Panc1 (cell line): ENCODE data around the gene FBXO24. TPM values are rescaled to one million over a fixed set of nuclear protein-coding genes. Genes with fewer than 3 reads are reported as not detected.

ENCODE experiments used
- ATAC-seq: fragments of 200-7000 bp; cut with Tn5 transposase; 2 replicates; pipeline ENCODE4 v1.9.1; 2020; ENCODE audit warnings: mild to moderate bottlenecking, moderate library complexity
- BruUV-seq: library from RNA; stranded (reverse); fragments of 400-500 nt; replicated peaks from 2 replicates; lab custom pipeline; 2021; lab: Mats Ljungman, UMichigan
- CTCF ChIA-PET: fragments of 300-600 bp; sonication (Branson Sonifier 250); formaldehyde crosslinking; loops from one replicate; lab custom pipeline; 2022; ENCODE audit warnings: antibody characterized with exemption; lab: Charles Lee
- POLR2A ChIA-PET: fragments of 300-600 bp; sonication (Branson Sonifier 250); formaldehyde crosslinking; loops from one replicate; lab custom pipeline; 2022; ENCODE audit warnings: antibody characterized with exemption; lab: Charles Lee
- DNase-seq: peaks from one replicate; pipeline ENCODE4 v3.0.0-alpha.2; 2010; ENCODE audit warnings: low read depth, low spot score
- H3K27ac ChIP-seq: 2 replicates; pipeline ENCODE4 v1.5.1; 2011; ENCODE audit warnings: mild to moderate bottlenecking, low read length, inconsistent platforms
- H3K27me3 ChIP-seq: fragments of 200-500 bp; sonication (Bioruptor generic); 2 replicates; pipeline ENCODE4 v1.6.0; 2014; ENCODE audit warnings: low read length, inconsistent platforms; ENCODE audit not compliant: control insufficient read depth, insufficient read depth
- H3K36me3 ChIP-seq: fragments of 200-500 bp; sonication (Bioruptor generic); 2 replicates; pipeline ENCODE4 v1.5.1; 2014; ENCODE audit warnings: inconsistent platforms, mild to moderate bottlenecking, low read length, moderate library complexity; ENCODE audit not compliant: control insufficient read depth, insufficient read depth
- H3K4me1 ChIP-seq: 2 replicates; pipeline ENCODE4 v1.5.1; 2011; ENCODE audit warnings: inconsistent platforms, mild to moderate bottlenecking, low read length, moderate library complexity; ENCODE audit not compliant: control insufficient read depth, insufficient read depth
- H3K4me3 ChIP-seq, 2 experiments: 2 replicates each; pipeline ENCODE4 v1.5.1; 2011 to 2012; ENCODE audit warnings: low read depth in 2 of 2, low read length in 2 of 2, mild to moderate bottlenecking in 2 of 2, inconsistent platforms in 1 of 2, moderate library complexity in 1 of 2
- H3K9me3 ChIP-seq: fragments of 200-500 bp; sonication (Bioruptor generic); 2 replicates; pipeline ENCODE4 v1.5.1; 2014; ENCODE audit warnings: low read depth, mild to moderate bottlenecking, inconsistent platforms, low read length, moderate library complexity; ENCODE audit not compliant: control insufficient read depth, insufficient read depth
- POLR2AphosphoS5 ChIP-seq: IDR thresholded peaks from 2 replicates; pipeline ENCODE4 v1.6.1; 2012; ENCODE audit warnings: mild to moderate bottlenecking, low read depth, low read length, moderate library complexity
- SIN3A ChIP-seq: IDR thresholded peaks from 2 replicates; pipeline ENCODE4 v1.6.1; 2012; ENCODE audit warnings: low read depth, mild to moderate bottlenecking, low read length, moderate library complexity, borderline replicate concordance; ENCODE audit not compliant: insufficient read depth
- TCF7L2 ChIP-seq: IDR thresholded peaks from 2 replicates; pipeline ENCODE4 v1.6.1; 2011; ENCODE audit warnings: mild to moderate bottlenecking, low read depth, low read length, inconsistent platforms
- in situ Hi-C: cut with HindIII; loops from 2 replicates; pipeline ENCODE4 v1.10.0; 2016; ENCODE audit warnings: low sequenced_read_pairs, low pct_unique_long_range_greater_than_20kb
- intact Hi-C: fragments of 100-400 bp; cut with micrococcal nuclease; formaldehyde crosslinking; loops from one replicate; pipeline ENCODE4 v1.10.0; 2022; ENCODE audit not compliant: unreplicated experiment
- total RNA-seq: library from RNA; stranded (reverse); gene quantifications from one replicate; pipeline ENCODE4 v1.2.1, GENCODE V29; 2021; ENCODE audit not compliant: unreplicated experiment
- TF ChIP-seq, protein P1 (sequence below): fragments of 450-650 bp; IDR thresholded peaks from 2 replicates; pipeline ENCODE4 v1.5.1; 2017; ENCODE audit warnings: mild to moderate bottlenecking
- TF ChIP-seq, protein P2 (sequence below), 2 experiments: IDR thresholded peaks; 2 replicates each; pipeline ENCODE4 v1.6.1; 2011 to 2012; ENCODE audit warnings: low read depth in 2 of 2, control low read depth in 1 of 2, low read length in 1 of 2, mild to moderate bottlenecking in 1 of 2, moderate library complexity in 1 of 2; ENCODE audit not compliant: insufficient read depth in 1 of 2

FBXO24 gene
- total RNA-seq, 1 experiment from 2014 or later = 0.59 TPM

- Histone ChIP-seq H3K27me3 (no peaks in the 10 kb centered on the region), H3K27ac (no peak overlapping the region), H3K36me3 (no peaks in the 10 kb centered on the region), H3K9me3 (no peaks in the 10 kb centered on the region), H3K4me1 (peaks cover under 1% of the 10 kb centered on the region; the same call in 1 of the 2 replicates), H3K4me3 (no peak overlapping the region)
- BruUV-seq = no TSS peak
- in situ Hi-C loops (no loop called here), intact Hi-C loops (no loop called here)
- ChIA-PET POLR2A (interaction anchor here (0.6 kb wide), 1 partner anchor 90 kb away, joined by 5 read pairs; no protein-coding TSS in a partner anchor), CTCF (no interaction called here)
- TF ChIP-seq, protein P1, sequence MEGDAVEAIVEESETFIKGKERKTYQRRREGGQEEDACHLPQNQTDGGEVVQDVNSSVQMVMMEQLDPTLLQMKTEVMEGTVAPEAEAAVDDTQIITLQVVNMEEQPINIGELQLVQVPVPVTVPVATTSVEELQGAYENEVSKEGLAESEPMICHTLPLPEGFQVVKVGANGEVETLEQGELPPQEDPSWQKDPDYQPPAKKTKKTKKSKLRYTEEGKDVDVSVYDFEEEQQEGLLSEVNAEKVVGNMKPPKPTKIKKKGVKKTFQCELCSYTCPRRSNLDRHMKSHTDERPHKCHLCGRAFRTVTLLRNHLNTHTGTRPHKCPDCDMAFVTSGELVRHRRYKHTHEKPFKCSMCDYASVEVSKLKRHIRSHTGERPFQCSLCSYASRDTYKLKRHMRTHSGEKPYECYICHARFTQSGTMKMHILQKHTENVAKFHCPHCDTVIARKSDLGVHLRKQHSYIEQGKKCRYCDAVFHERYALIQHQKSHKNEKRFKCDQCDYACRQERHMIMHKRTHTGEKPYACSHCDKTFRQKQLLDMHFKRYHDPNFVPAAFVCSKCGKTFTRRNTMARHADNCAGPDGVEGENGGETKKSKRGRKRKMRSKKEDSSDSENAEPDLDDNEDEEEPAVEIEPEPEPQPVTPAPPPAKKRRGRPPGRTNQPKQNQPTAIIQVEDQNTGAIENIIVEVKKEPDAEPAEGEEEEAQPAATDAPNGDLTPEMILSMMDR = no peak
- TF ChIP-seq SIN3A (no peak), POLR2AphosphoS5 (no peak), TCF7L2 (no peak)
- TF ChIP-seq, protein P2, sequence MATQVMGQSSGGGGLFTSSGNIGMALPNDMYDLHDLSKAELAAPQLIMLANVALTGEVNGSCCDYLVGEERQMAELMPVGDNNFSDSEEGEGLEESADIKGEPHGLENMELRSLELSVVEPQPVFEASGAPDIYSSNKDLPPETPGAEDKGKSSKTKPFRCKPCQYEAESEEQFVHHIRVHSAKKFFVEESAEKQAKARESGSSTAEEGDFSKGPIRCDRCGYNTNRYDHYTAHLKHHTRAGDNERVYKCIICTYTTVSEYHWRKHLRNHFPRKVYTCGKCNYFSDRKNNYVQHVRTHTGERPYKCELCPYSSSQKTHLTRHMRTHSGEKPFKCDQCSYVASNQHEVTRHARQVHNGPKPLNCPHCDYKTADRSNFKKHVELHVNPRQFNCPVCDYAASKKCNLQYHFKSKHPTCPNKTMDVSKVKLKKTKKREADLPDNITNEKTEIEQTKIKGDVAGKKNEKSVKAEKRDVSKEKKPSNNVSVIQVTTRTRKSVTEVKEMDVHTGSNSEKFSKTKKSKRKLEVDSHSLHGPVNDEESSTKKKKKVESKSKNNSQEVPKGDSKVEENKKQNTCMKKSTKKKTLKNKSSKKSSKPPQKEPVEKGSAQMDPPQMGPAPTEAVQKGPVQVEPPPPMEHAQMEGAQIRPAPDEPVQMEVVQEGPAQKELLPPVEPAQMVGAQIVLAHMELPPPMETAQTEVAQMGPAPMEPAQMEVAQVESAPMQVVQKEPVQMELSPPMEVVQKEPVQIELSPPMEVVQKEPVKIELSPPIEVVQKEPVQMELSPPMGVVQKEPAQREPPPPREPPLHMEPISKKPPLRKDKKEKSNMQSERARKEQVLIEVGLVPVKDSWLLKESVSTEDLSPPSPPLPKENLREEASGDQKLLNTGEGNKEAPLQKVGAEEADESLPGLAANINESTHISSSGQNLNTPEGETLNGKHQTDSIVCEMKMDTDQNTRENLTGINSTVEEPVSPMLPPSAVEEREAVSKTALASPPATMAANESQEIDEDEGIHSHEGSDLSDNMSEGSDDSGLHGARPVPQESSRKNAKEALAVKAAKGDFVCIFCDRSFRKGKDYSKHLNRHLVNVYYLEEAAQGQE (IDR thresholded peaks at IDR 0.05; ENCODE audit: insufficient read depth in 1 of 2, low read depth in 2 of 2, low read length in 1 of 2) = no peak
- DNase-seq (no peak), ATAC-seq (no peak)
Measured at GRCh38 chr7:100553032-100553431, 33.1 kb upstream of the FBXO24 start.

- no peak for DNase-seq
- ATAC-seq = no peak
- H3K27ac ChIP-seq = no peak overlapping the region
- intact Hi-C loops (no loop called here), in situ Hi-C loops (no loop called here)
- BruUV-seq = no TSS peak
- TF ChIP-seq, protein P2 (IDR thresholded peaks at IDR 0.05; ENCODE audit: insufficient read depth in 1 of 2, low read depth in 2 of 2, low read length in 1 of 2) = no peak
- no peak for TF ChIP-seq POLR2AphosphoS5
- no peak for TF ChIP-seq SIN3A
- TF ChIP-seq, protein P1 = no peak
- no peak for TF ChIP-seq TCF7L2
- POLR2A ChIA-PET = no interaction called here
- no peaks in the 10 kb centered on the region; the same call in 1 of the 2 replicates for H3K4me1 ChIP-seq
- no peaks in the 10 kb centered on the region for H3K9me3 ChIP-seq
- no peaks in the 10 kb centered on the region for H3K36me3 ChIP-seq
- H3K27me3 ChIP-seq = no peaks in the 10 kb centered on the region
- CTCF ChIA-PET = no interaction called here
- no peak overlapping the region for H3K4me3 ChIP-seq
Measured at GRCh38 chr7:100555701-100556100, 30.4 kb upstream of the FBXO24 start.
